ENCODE measurements around the gene NGFR. TPM values are rescaled to one million over a fixed set of nuclear protein-coding genes. Genes with fewer than 3 reads are reported as not detected.

Gene NGFR
- total RNA-seq, 2 experiments from 2014 or later: 0.10 to 1.1 TPM

DNA sequence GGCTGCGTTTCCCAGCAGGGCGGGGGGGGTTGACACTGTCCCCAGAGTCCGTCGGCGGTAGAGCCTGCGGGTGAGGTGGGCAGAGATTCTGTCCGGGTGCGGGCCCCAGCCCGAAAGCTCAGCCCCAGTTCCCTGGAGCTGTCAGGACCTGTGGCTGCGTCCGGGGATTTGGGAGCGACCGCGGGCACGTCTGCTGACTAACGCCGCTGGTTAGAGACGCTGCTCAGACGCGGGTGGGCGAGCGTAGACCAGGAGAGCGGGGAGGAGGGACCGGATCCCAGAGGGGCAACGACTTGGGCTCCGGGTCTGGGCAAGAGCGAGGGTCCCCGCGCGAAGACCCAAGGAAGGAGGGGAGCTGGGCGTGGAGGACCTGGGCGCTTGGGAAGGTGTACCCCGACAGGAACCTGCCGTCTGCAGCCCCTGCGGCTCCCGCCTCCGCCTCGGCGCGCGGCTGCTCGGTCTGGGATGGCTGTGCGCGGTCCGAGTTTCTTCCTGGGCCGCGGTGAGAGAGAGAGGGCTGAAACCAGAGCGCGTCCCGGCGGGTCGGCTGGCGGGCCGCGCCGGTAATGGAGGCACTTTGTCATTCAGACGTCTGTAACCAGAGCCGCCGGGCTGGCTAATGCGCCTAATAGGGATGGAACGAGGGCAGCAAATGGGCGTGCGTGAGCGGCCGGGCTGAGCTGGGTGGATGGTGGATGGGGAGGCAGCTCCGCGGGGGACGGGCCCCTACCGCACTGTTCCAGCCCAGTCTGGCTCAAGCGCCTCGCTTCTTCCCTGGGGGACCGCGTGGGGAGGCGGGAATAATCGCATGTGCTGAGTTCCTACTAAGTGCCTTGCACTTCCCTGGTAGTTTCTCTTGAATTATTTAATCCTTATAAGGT is 2.3 kb downstream of the NGFR start:
- H3K27ac ChIP-seq (ENCODE audit: low read depth, low read length, poor library complexity, severe bottlenecking): no peak overlapping the region
- H3K79me2 ChIP-seq (ENCODE audit: insufficient read depth, low read depth, low read length): no peaks in the 10 kb centered on the region
- TF ChIP-seq EZH2phosphoT487 (IDR thresholded peaks at IDR 0.05; ENCODE audit: borderline replicate concordance, low read depth, low read length) (no peak), CTCF (conservative IDR thresholded peaks at IDR 0.05; ENCODE audit: low read length) (no peak)
- H3K4me3 ChIP-seq (ENCODE audit: low read depth, low read length, poor library complexity, severe bottlenecking): no peak overlapping the region
- CTCF ChIA-PET (ENCODE audit: unreplicated experiment): no interaction called here
- H2AFZ ChIP-seq (ENCODE audit: low read length): no peak overlapping the region
- intact Hi-C loops (cut with micrococcal nuclease; ENCODE audit: unreplicated experiment): loop anchor here (5.0 kb wide), 1 partner anchor 60 kb away; no protein-coding TSS in a partner anchor
- H3K36me3 ChIP-seq (ENCODE audit: insufficient read depth, low read length): no peaks in the 10 kb centered on the region
- no peaks in the 10 kb centered on the region for H3K9me3 ChIP-seq (ENCODE audit: low read length)
- no peaks in the 10 kb centered on the region for H3K9me2 ChIP-seq (ENCODE audit: insufficient read depth, low read length)
- BruUV-seq (replicated peaks): no TSS peak
- POLR2A ChIA-PET: interaction anchor here (0.6 kb wide), 1 partner anchor 623 kb away, joined by 4 read pairs; no protein-coding TSS in a partner anchor
- H3K4me2 ChIP-seq (ENCODE audit: low read length): no peak overlapping the region
- DNase-seq (ENCODE audit: low spot score): no peak
- H3K4me1 ChIP-seq (ENCODE audit: insufficient read depth, low read length, poor library complexity, severe bottlenecking): peaks cover 16% of the 10 kb centered on the region
- H4K20me1 ChIP-seq (ENCODE audit: insufficient read depth, low read length): no peaks in the 10 kb centered on the region

DNA sequence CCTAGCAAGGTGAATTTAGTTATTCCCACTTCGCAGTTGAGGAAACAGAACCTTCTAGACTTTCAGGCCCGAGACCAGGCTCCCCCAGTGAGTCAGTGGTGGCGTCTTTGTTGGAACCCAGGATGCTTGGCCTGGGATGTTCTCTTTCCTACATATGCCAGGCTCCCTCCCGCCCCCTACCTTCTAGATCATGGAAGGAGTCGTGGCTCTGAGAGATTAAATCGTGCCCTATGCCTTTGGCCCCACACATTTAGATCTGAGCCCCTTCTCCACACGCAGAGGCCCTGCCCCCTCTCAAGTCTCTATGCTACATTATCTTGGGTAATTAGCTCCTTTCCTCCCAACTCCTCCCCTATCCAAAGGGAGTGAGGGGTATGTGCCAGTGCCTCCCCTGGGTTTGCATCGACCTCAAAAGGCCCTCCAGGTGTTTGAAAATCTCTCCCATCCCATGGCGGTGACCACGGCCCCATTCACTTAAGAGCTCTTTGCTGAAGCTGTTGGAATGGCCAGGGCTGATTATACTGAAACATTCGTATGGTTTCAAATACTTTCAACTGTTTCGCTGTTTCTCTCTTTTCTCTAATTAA is 3.0 kb downstream of the NGFR start:
- Histone ChIP-seq H3K4me2 (ENCODE audit: low read length) (no peak overlapping the region), H2AFZ (ENCODE audit: low read length) (no peak overlapping the region), H3K9me2 (ENCODE audit: insufficient read depth, low read length) (no peaks in the 10 kb centered on the region), H3K27ac (ENCODE audit: low read depth, low read length, poor library complexity, severe bottlenecking) (no peak overlapping the region), H3K9me3 (ENCODE audit: low read length) (no peaks in the 10 kb centered on the region), H3K4me3 (ENCODE audit: low read depth, low read length, poor library complexity, severe bottlenecking) (no peak overlapping the region), H3K36me3 (ENCODE audit: insufficient read depth, low read length) (no peaks in the 10 kb centered on the region), H3K4me1 (ENCODE audit: insufficient read depth, low read length, poor library complexity, severe bottlenecking) (peaks cover 16% of the 10 kb centered on the region), H3K79me2 (ENCODE audit: insufficient read depth, low read depth, low read length) (no peaks in the 10 kb centered on the region), H4K20me1 (ENCODE audit: insufficient read depth, low read length) (no peaks in the 10 kb centered on the region)
- ChIA-PET CTCF (ENCODE audit: unreplicated experiment) (no interaction called here), POLR2A (interaction anchor here (0.6 kb wide), 1 partner anchor 624 kb away, joined by 4 read pairs; no protein-coding TSS in a partner anchor)
- DNase-seq (ENCODE audit: low spot score): no peak
- no TSS peak for BruUV-seq (replicated peaks)
- intact Hi-C loops (cut with micrococcal nuclease; ENCODE audit: unreplicated experiment): loop anchor here (5.0 kb wide), 1 partner anchor 61 kb away; no protein-coding TSS in a partner anchor
- TF ChIP-seq CTCF (conservative IDR thresholded peaks at IDR 0.05; ENCODE audit: low read length) (0 out of 2 replicates have a peak, but pooled peaks have one; percentile 32), EZH2phosphoT487 (IDR thresholded peaks at IDR 0.05; ENCODE audit: borderline replicate concordance, low read depth, low read length) (no peak)

Measured in OCI-LY7 (cell line).